ENCODE results near the gene SELP. TPM values are rescaled to one million over a fixed set of nuclear protein-coding genes. Genes with fewer than 3 reads are reported as not detected.

Gene SELP
- total RNA-seq, 1 experiment from 2014 or later = not detected

GRCh38 chr1:169631249-169631648, 1.3 kb upstream of the SELP start:
- CTCF ChIA-PET = no interaction called here
- no peak for ATAC-seq

DNA sequence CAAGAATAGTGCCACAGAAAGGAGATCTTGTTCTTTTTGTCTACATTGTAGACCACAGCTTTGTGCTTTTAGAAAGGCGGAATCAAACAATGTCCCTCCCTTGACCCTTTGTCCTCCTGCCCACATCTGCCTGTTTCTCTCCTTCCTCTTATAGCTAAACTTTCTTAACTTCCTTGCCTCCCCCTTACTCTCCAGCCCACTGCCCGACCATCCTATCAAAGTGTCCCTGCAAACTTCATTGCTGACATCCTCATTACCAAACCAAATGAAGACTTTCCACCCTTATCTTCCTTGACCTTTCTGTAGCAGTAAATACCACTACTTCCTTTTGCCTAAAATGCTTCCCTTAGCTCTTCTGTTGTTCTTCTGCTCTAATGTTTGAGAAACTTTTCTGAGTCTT, 5.0 kb downstream of the SELP start:
- Histone ChIP-seq H3K36me3 (ENCODE audit: control insufficient read depth, insufficient read depth, low read length) (no peaks in the 10 kb centered on the region), H3K27ac (ENCODE audit: low read length) (no peak overlapping the region), H3K4me3 (ENCODE audit: low read depth in 2 of 2, low read length in 2 of 2) (no peak overlapping the region), H3K4me1 (ENCODE audit: control insufficient read depth, insufficient read depth, low read length) (no peaks in the 10 kb centered on the region), H3K9me3 (ENCODE audit: control insufficient read depth, insufficient read depth, low read depth, low read length) (no peaks in the 10 kb centered on the region), H3K27me3 (ENCODE audit: control insufficient read depth, insufficient read depth, low read length) (no peaks in the 10 kb centered on the region)
- intact Hi-C loops (cut with micrococcal nuclease; ENCODE audit: unreplicated experiment) = no loop called here
- ChIA-PET CTCF (no interaction called here), POLR2A (no interaction called here)
- no peak for ATAC-seq
- BruUV-seq (replicated peaks) = no TSS peak
- in situ Hi-C loops (cut with HindIII; ENCODE audit: low pct_unique_long_range_greater_than_20kb, low sequenced_read_pairs) = no loop called here
- no peak for TF ChIP-seq CTCF (IDR thresholded peaks at IDR 0.05)
- TF ChIP-seq POLR2AphosphoS5 (IDR thresholded peaks at IDR 0.05; ENCODE audit: low read depth, low read length) = no peak
- no peak for TF ChIP-seq REST (IDR thresholded peaks at IDR 0.05; ENCODE audit: insufficient read depth in 1 of 2, low read depth in 2 of 2, low read length in 1 of 2)
- no peak for TF ChIP-seq TCF7L2 (IDR thresholded peaks at IDR 0.05; ENCODE audit: low read depth, low read length)
- TF ChIP-seq SIN3A (IDR thresholded peaks at IDR 0.05; ENCODE audit: borderline replicate concordance, insufficient read depth, low read depth, low read length) = no peak
- DNase-seq (ENCODE audit: low read depth, low spot score) = no peak

More at GRCh38 chr1:169631249-169631648, 1.3 kb upstream of the SELP start:
- Histone ChIP-seq H3K4me3 (ENCODE audit: low read depth in 2 of 2, low read length in 2 of 2) (no peak overlapping the region), H3K27me3 (ENCODE audit: control insufficient read depth, insufficient read depth, low read length) (no peaks in the 10 kb centered on the region), H3K27ac (ENCODE audit: low read length) (no peak overlapping the region), H3K36me3 (ENCODE audit: control insufficient read depth, insufficient read depth, low read length) (no peaks in the 10 kb centered on the region), H3K4me1 (ENCODE audit: control insufficient read depth, insufficient read depth, low read length) (no peaks in the 10 kb centered on the region), H3K9me3 (ENCODE audit: control insufficient read depth, insufficient read depth, low read depth, low read length) (peaks cover 7% of the 10 kb centered on the region; the same call in 1 of the 2 replicates)
- intact Hi-C loops (cut with micrococcal nuclease; ENCODE audit: unreplicated experiment) (no loop called here), in situ Hi-C loops (cut with HindIII; ENCODE audit: low pct_unique_long_range_greater_than_20kb, low sequenced_read_pairs) (no loop called here)
- no TSS peak for BruUV-seq (replicated peaks)
- POLR2A ChIA-PET = no interaction called here
- TF ChIP-seq TCF7L2 (IDR thresholded peaks at IDR 0.05; ENCODE audit: low read depth, low read length) (no peak), CTCF (IDR thresholded peaks at IDR 0.05) (no peak), REST (IDR thresholded peaks at IDR 0.05; ENCODE audit: insufficient read depth in 1 of 2, low read depth in 2 of 2, low read length in 1 of 2) (no peak), POLR2AphosphoS5 (IDR thresholded peaks at IDR 0.05; ENCODE audit: low read depth, low read length) (no peak), SIN3A (IDR thresholded peaks at IDR 0.05; ENCODE audit: borderline replicate concordance, insufficient read depth, low read depth, low read length) (no peak)
- no peak for DNase-seq (ENCODE audit: low read depth, low spot score)

Data from Panc1 (cell line).